ENCODE data around the gene DELE1.

Gene DELE1

DNA sequence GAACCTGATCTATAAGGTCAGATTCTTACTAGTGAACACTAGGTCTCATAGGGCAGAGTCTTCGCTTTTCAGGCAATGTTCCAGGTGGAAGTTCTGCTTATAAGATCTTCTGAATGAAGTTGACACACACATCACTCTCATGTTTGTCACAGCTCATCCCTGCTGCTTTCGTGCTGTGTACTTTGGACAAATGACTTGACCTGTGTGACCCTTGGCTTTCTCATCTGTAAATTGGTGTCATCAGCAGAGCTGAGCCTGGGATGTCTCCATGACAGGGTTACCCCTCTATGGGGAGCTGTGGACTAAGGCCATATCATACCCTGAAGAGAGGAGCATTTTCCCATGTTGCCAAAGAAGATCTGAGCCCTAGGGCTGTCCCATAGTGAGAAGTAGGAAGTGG lies 2.8 kb downstream of the DELE1 start:
- DNase-seq (ENCODE audit: insufficient read length, low spot score) (no peak), FAIRE-seq (no peak)
- no peak for TF ChIP-seq POLR2A (IDR thresholded peaks at IDR 0.05; ENCODE audit: low read depth, low read length)

DNA sequence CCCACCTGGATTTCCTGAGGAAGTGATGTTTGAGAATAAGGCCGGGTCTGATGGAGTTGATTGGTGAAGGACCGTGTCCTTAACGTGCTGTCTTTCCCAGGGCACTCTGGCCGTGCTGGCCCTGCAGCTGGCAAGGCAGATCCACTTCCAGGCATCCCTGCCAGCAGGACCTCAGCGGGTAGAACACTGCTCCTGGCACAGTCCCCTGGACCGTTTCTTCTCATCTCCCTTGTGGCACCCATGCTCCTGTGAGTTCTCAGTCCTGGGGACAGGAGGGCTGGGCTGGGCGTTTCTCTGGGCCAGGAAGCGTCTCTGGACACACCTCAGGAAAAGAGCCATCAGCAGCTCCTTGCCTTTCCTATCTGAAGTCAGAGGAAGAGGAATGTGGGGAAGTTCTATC lies 4.4 kb downstream of the DELE1 start:
- DNase-seq (ENCODE audit: insufficient read length, low spot score) (no peak), FAIRE-seq (no peak)
- no peak for TF ChIP-seq POLR2A (IDR thresholded peaks at IDR 0.05; ENCODE audit: low read depth, low read length)

DNA sequence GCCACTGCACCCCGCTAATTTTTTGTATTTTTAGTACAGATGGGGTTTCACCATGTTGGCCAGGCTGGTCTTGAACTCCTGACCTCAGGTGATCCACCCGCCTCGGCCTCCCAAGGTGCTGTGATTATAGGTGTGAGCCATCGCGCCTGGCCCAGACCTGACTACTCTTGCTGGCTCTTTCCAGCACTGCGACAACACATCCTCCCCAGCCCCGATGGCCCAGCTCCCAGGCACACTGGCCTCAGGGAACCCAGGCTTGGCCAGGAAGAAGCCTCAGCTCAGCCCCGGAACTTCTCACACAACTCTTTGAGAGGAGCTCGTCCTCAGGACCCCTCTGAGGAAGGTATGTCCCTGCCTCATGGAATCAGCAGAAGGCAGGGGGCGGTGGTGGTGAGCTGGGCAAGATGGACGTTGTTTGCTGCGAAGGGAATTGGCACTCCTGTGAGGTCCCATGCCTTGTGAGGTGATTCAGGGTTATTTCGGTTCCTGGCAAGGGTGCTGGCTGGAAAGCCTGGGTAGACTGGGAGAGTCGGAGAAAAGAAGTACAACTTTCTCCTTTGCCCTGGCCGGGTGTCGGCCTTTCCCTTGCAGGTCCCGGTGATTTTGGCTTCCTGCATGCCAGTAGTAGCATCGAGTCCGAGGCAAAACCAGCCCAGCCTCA lies 5.9 kb downstream of the DELE1 start:
- DNase-seq (ENCODE audit: insufficient read length, low spot score) (no peak), FAIRE-seq (no peak)
- TF ChIP-seq POLR2A (IDR thresholded peaks at IDR 0.05; ENCODE audit: low read depth, low read length), result no peak

DNA sequence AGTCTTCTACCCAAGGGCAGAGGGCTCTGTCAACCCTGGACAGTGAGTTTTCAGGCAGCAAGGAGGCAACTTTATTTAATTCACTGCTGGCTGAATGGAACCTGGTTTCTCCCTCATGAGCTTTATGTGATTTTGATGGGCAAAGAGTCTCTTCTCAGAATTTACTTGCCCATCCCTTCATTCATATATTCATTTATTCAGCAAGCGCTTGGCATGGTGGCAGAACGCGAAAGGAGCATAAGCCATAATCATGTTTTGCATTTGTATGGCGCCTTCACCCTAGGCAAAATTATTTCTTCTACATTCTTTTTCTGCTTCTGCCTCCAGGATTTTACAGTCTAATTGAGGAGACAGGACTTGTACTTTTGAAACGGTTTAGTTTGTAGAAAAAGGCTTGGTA lies 8.0 kb downstream of the DELE1 start:
- no peak for FAIRE-seq
- DNase-seq (ENCODE audit: insufficient read length, low spot score), result no peak
- no peak for TF ChIP-seq POLR2A (IDR thresholded peaks at IDR 0.05; ENCODE audit: low read depth, low read length)

DNA sequence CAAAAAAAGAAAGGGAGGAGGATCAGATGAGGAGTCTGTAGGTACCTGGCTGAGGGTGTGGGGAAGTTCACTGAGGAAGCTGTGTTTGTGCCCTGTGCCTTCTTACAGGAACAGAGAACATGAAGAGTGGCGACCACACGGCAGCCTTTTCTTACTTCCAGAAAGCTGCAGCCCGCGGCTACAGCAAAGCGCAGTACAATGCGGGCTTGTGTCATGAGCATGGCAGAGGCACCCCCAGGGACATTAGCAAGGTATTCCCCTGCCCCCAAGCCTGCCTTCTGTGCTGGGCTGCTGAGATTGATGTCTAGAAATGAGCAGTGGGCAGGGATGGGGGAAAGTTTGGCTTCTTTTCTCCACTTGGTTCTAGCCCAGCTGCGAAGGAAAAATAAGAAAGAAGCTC lies 9.5 kb downstream of the DELE1 start:
- FAIRE-seq, result no peak
- no peak for DNase-seq (ENCODE audit: insufficient read length, low spot score)
- TF ChIP-seq POLR2A (IDR thresholded peaks at IDR 0.05; ENCODE audit: low read depth, low read length), result no peak

DNA sequence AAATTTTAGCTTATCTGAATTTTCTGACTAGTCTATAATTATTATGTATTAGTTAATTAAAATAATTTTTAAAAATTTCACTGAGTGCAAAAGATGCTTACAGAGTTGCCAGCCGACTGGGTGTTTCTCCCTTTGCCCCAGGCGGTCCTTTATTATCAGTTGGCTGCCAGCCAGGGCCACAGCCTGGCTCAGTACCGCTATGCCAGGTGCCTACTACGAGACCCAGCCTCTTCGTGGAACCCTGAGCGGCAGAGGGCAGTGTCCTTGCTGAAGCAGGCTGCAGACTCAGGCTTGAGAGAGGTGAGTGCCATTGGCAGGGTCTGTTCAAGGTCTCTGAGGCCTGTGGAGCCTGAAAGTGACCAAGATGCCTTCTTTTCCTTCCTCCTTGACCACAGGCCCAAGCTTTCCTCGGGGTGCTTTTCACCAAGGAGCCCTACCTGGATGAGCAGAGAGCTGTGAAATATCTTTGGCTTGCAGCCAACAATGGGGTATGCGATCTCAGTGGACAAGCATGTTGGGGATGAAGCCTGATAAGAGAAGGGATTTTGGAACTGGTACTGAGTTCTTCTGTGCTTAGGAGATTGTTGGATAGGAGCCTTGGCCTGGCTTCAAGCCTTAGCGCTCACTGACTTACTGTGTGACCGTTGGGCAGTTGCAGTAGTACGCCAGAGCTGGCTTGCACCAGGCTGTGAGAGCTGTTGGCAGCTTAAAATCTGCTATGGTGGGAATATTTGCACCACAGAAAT lies 10.6 kb downstream of the DELE1 start:
- DNase-seq (ENCODE audit: insufficient read length, low spot score), result no peak
- FAIRE-seq, result no peak
- no peak for TF ChIP-seq POLR2A (IDR thresholded peaks at IDR 0.05; ENCODE audit: low read depth, low read length)

DNA sequence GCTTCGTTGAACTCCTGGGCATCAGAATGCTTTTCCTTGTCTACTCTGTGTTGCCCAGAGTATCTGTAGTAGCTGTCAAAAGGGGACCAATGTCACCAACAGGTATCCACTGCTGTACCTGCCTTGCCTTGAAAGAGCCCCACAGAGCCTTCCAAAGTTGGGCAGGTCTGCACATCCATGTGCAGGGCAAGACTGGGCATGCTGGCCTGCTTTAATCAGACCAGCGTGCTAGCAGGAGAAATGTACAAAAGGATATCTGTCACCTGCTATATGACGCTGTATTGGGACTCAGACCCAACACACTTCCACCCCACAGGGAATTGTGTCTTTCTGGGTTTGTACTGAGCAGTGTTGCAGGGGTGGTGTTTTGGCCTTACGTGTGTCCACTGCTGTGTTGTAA lies 11.9 kb downstream of the DELE1 start:
- DNase-seq (ENCODE audit: insufficient read length, low spot score) (no peak), FAIRE-seq (no peak)
- no peak for TF ChIP-seq POLR2A (IDR thresholded peaks at IDR 0.05; ENCODE audit: low read depth, low read length)

DNA sequence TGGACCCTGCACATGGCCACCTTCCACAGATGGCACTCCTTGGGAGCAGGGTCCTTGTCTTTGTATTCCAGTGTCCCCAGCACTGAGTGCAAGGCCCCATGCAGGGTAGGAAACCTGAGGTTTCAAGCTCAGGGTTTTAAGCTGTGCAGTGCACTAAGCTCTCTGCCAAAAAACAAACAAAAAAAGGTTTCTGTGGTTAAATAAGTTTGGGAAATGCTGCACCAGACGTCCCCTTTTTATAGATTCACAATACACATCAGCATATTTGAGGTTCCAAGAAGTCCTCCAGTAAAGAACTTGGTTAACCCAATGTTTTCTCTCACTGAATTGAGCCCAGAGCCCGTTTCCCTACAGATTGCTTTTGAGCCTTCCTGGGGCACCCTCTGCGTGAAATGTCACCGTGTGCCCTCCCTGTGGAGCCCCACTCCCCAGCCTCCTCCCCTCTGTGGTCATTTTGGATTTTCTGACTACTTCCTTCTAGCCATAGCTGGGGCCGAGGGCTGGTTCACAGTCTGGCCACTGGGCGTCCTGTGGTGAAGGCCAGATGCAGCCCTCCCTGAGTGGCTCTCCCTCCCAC lies 17.1 kb downstream of the DELE1 start:
- DNase-seq (ENCODE audit: insufficient read length, low spot score) (no peak), FAIRE-seq (no peak)
- no peak for TF ChIP-seq POLR2A (IDR thresholded peaks at IDR 0.05; ENCODE audit: low read depth, low read length)

DNA sequence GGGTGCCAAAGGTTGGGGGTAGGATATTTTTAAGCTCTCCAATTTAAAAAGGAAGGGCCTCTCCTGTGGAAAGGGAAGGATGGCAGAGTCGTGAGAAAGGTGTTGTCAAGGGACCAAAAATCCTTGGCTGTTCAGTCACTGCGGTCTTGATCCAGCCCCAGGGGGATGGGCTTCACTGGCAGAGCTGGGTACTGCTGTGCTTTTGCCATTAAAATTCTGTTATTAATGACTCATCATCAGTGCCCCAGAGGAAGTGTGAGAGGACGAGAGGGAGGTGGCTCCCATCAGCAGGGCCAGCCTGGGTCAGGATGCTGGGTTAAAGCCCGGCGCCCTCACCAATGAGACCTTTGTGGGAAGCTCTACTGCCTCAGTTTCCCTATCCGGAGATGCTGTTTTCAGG lies 17.6 kb downstream of the DELE1 start:
- no peak for TF ChIP-seq POLR2A (IDR thresholded peaks at IDR 0.05; ENCODE audit: low read depth, low read length)
- DNase-seq (ENCODE audit: insufficient read length, low spot score) (no peak), FAIRE-seq (no peak)

DNA sequence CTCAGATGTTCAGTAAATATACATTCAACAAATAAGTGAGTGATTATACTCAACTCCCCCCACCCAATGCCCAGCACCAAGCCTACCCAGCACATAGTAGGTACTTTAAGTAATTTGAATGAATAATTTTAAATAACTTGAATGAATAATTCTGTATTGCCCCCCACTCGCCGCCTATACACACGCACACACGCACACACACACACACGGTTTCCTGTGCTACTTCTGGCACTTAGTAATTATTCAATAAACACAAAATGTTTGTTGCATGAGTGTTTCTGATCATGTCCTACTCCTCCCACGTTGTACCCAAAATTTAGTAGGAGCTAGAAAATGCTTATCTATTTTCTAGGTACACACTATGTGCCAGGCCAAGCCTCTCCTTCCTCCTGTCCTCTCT lies 18.1 kb downstream of the DELE1 start:
- TF ChIP-seq POLR2A (IDR thresholded peaks at IDR 0.05; ENCODE audit: low read depth, low read length), result no peak
- DNase-seq (ENCODE audit: insufficient read length, low spot score) (no peak), FAIRE-seq (no peak)

DNA sequence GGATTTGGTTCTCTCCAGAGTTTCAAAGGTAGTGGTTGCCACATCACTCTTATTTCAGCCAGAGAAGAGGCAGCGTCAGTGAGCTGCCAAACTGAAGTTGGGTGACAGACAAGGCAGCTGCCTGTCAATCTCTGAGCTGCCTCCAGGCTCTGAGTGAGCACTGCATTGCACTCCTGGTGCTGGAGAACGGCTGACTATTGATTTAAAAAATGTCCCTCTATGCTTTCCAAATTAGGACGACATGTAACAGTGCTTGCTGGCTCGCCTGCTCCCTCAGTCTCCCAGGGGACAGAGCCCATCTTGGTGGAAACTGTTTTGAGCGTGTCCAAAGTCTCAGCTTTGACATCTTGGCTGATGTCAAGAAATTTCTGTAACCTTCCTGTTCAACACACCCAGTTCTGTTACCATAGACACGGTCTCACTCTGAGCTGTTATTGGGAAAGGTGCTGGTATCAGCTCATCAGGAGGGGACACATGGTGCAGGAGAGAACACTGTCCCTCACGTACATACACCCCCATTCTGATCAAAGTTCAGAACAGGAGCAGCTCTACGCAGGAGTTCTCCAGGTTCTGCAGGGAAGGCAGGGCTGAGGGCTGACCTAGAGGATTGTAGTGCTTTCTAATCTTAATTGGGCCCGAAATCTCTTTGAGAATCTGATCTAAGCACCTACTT lies 18.6 kb downstream of the DELE1 start:
- DNase-seq (ENCODE audit: insufficient read length, low spot score) (no peak), FAIRE-seq (no peak)
- no peak for TF ChIP-seq POLR2A (IDR thresholded peaks at IDR 0.05; ENCODE audit: low read depth, low read length)

DNA sequence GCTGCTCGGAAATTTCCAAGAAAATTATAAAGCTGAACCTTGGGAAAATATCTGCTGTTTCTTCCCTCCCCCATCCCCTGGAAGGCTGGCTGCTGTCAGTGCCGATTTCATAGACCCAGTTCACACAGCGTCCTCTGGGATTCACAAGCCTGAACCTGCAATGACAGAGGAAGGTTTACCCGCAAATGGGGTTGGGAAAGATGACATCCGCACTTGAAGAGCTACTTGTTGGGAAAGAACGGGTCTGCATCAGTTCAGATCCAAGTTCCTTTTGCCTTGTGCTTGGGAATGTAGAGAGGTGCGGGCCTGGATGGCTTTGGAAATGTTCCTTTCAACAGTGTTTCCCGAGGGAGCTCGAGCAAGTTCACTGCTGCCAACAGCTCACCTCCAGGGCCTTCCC lies 20.4 kb downstream of the DELE1 start:
- no peak for FAIRE-seq
- DNase-seq (ENCODE audit: insufficient read length, low spot score), result no peak
- TF ChIP-seq POLR2A (IDR thresholded peaks at IDR 0.05; ENCODE audit: low read depth, low read length), result no peak

DNA sequence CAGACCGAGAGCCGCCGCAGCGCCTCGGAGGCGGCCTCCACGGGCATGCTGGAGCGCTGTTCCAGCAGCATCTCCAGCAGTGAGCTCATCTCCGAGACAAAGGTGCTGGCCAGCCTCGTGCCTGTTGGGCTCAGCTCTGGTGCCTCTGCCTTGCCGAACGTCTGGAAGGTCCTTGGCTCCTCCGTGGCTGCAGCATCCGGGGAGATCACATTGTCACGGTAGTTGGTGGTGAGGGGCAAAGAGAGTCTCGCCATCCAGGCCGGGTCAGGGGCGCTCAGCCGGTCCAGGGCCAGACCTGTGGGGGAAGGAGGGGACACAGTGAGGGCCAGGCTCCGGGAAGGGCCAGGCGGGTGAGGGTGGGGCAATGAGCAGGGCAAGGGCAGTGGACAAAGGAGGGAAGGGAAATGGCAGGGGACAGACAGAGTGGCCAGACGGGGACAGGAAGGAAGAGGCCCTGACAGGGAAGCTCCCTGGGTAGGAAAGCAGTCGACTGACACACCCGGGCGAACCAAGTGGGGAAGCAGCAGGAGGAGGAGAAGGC lies 21.9 kb downstream of the DELE1 start:
- DNase-seq (ENCODE audit: insufficient read length, low spot score) (no peak), FAIRE-seq (no peak)
- no peak for TF ChIP-seq POLR2A (IDR thresholded peaks at IDR 0.05; ENCODE audit: low read depth, low read length)

DNA sequence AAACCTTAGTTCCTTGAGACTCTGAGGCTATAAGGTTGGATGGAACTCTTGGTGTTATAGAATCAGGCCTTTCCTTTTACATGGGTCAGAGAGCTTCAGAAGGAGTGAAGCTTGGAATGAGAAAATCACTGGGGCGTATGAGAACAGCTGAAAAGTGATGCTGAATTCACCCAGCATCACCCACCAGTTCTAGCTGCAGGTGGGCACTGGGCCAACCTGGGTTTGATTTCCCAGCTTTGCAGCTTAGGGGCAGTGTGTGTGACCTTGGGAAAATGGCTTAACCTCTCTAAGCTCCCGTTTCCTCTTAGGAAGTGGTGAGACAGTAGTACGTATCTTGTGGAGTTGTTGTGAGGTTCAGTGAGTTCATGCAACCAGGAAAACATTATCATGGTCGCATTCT lies 23.6 kb downstream of the DELE1 start:
- DNase-seq (ENCODE audit: insufficient read length, low spot score) (no peak), FAIRE-seq (no peak)
- no peak for TF ChIP-seq POLR2A (IDR thresholded peaks at IDR 0.05; ENCODE audit: low read depth, low read length)

All from H54 (cell line).